Activated T-helper 17 cell treated with anti-CD3 and anti-CD28 coated beads, Interleukin-2, amount 50 U/mL, for 72 hours (primary cell): ENCODE measurements around the gene INTS7. TPM values are rescaled to one million over a fixed set of nuclear protein-coding genes. Genes with fewer than 3 reads are reported as not detected.
"Not testable (repeated sequence)": the region's sequence is repeated elsewhere in the genome, so short reads cannot be mapped to it uniquely, and the experiment has no call there.

Source experiments
- ATAC-seq: fragments of 150-1000 bp; cut with Tn5 transposase; replicated peaks from 2 replicates; pipeline ENCODE4 v1.10.0; 2021; ENCODE audit warnings: mild to moderate bottlenecking, moderate library complexity
- H3K27ac Mint-ChIP-seq: one replicate; pipeline ENCODE4 v1.8.0; 2022; ENCODE audit warnings: mixed read lengths
- H3K27me3 Mint-ChIP-seq: one replicate; pipeline ENCODE4 v1.8.0; 2022; ENCODE audit warnings: mixed read lengths
- H3K36me3 Mint-ChIP-seq: one replicate; pipeline ENCODE4 v1.8.0; 2022; ENCODE audit warnings: low read depth, mild to moderate bottlenecking, mixed read lengths
- H3K4me1 Mint-ChIP-seq: one replicate; pipeline ENCODE4 v1.8.0; 2022; ENCODE audit warnings: mixed read lengths
- H3K4me3 Mint-ChIP-seq: one replicate; pipeline ENCODE4 v1.8.0; 2022; ENCODE audit warnings: mild to moderate bottlenecking, mixed read lengths
- H3K9me3 Mint-ChIP-seq: one replicate; pipeline ENCODE4 v1.8.0; 2022; ENCODE audit warnings: mixed read lengths
- total RNA-seq, 2 donors: library from RNA; stranded (reverse); gene quantifications; one replicate each; pipeline ENCODE4 v1.2.3, GENCODE V29; 2022

INTS7 gene
- total RNA-seq, 2 donors from 2014 or later: 22.8 to 40.2 TPM

GRCh38 chr1:211920602-211921226, 114.6 kb downstream of the INTS7 start:
- no peak for ATAC-seq
- Mint-ChIP-seq H3K36me3 (no peaks in the 10 kb centered on the region), H3K4me1 (no peaks in the 10 kb centered on the region), H3K9me3 (no peaks in the 10 kb centered on the region), H3K4me3 (no peak overlapping the region), H3K27ac (no peak overlapping the region), H3K27me3 (peaks cover 3% of the 10 kb centered on the region)

- Mint-ChIP-seq H3K27ac (no peak overlapping the region), H3K36me3 (no peaks in the 10 kb centered on the region), H3K4me1 (no peaks in the 10 kb centered on the region), H3K27me3 (peaks cover 3% of the 10 kb centered on the region), H3K9me3 (no peaks in the 10 kb centered on the region), H3K4me3 (no peak overlapping the region)
- ATAC-seq: no peak
These were observed 115.2 kb downstream of the INTS7 start for GRCh38 chr1:211920141-211920572.

GRCh38 chr1:211918843-211919414, 116.4 kb downstream of the INTS7 start:
- no peak for ATAC-seq
- Mint-ChIP-seq H3K9me3 (no peaks in the 10 kb centered on the region), H3K4me1 (no peaks in the 10 kb centered on the region), H3K27me3 (peaks cover 3% of the 10 kb centered on the region), H3K36me3 (no peaks in the 10 kb centered on the region), H3K27ac (no peak overlapping the region), H3K4me3 (no peak overlapping the region)

- H3K4me3 Mint-ChIP-seq, ATAC-seq, H3K27me3 Mint-ChIP-seq, H3K4me1 Mint-ChIP-seq, H3K36me3 Mint-ChIP-seq, H3K9me3 Mint-ChIP-seq, H3K27ac Mint-ChIP-seq: not testable (repeated sequence)
These were observed 118.9 kb downstream of the INTS7 start for GRCh38 chr1:211916458-211916857.

- H3K4me3 Mint-ChIP-seq: no peak overlapping the region
- ATAC-seq: no peak
- H3K4me1 Mint-ChIP-seq: no peaks in the 10 kb centered on the region
- peaks cover 10% of the 10 kb centered on the region for H3K27me3 Mint-ChIP-seq
- H3K9me3 Mint-ChIP-seq: no peaks in the 10 kb centered on the region
- no peak overlapping the region for H3K27ac Mint-ChIP-seq
- H3K36me3 Mint-ChIP-seq: no peaks in the 10 kb centered on the region
These were observed 119.4 kb downstream of the INTS7 start for GRCh38 chr1:211915924-211916323.

GRCh38 chr1:211912844-211913432, 122.4 kb downstream of the INTS7 start:
- no peaks in the 10 kb centered on the region for H3K4me1 Mint-ChIP-seq
- no peaks in the 10 kb centered on the region for H3K36me3 Mint-ChIP-seq
- no peak for ATAC-seq
- no peaks in the 10 kb centered on the region for H3K9me3 Mint-ChIP-seq
- peaks cover 13% of the 10 kb centered on the region for H3K27me3 Mint-ChIP-seq
- H3K4me3 Mint-ChIP-seq: no peak overlapping the region
- no peak overlapping the region for H3K27ac Mint-ChIP-seq

- peaks cover 10% of the 10 kb centered on the region for H3K27me3 Mint-ChIP-seq
- H3K9me3 Mint-ChIP-seq: no peaks in the 10 kb centered on the region
- H3K4me3 Mint-ChIP-seq: no peak overlapping the region
- H3K4me1 Mint-ChIP-seq: no peaks in the 10 kb centered on the region
- no peak for ATAC-seq
- no peak overlapping the region for H3K27ac Mint-ChIP-seq
- no peaks in the 10 kb centered on the region for H3K36me3 Mint-ChIP-seq
These were observed 123.3 kb downstream of the INTS7 start for GRCh38 chr1:211912038-211912437.

GRCh38 chr1:211910913-211911485, 124.4 kb downstream of the INTS7 start:
- H3K4me3 Mint-ChIP-seq: no peak overlapping the region
- no peak for ATAC-seq
- no peaks in the 10 kb centered on the region for H3K4me1 Mint-ChIP-seq
- H3K9me3 Mint-ChIP-seq: no peaks in the 10 kb centered on the region
- no peak overlapping the region for H3K27ac Mint-ChIP-seq
- peaks cover 10% of the 10 kb centered on the region for H3K27me3 Mint-ChIP-seq
- H3K36me3 Mint-ChIP-seq: no peaks in the 10 kb centered on the region

GRCh38 chr1:211910113-211910884, 125.1 kb downstream of the INTS7 start:
- Mint-ChIP-seq H3K36me3 (no peaks in the 10 kb centered on the region), H3K4me1 (no peaks in the 10 kb centered on the region), H3K9me3 (no peaks in the 10 kb centered on the region), H3K27ac (no peak overlapping the region), H3K27me3 (peaks cover 10% of the 10 kb centered on the region), H3K4me3 (no peak overlapping the region)
- no peak for ATAC-seq

GRCh38 chr1:211909395-211909794, 126.0 kb downstream of the INTS7 start:
- Mint-ChIP-seq H3K27ac (no peak overlapping the region), H3K9me3 (no peaks in the 10 kb centered on the region), H3K36me3 (no peaks in the 10 kb centered on the region), H3K4me1 (no peaks in the 10 kb centered on the region), H3K4me3 (no peak overlapping the region), H3K27me3 (peaks cover 10% of the 10 kb centered on the region)
- no peak for ATAC-seq

- Mint-ChIP-seq H3K36me3 (no peaks in the 10 kb centered on the region), H3K27me3 (peaks cover 10% of the 10 kb centered on the region), H3K4me1 (no peaks in the 10 kb centered on the region), H3K4me3 (no peak overlapping the region), H3K9me3 (no peaks in the 10 kb centered on the region), H3K27ac (no peak overlapping the region)
- no peak for ATAC-seq
These were observed 126.4 kb downstream of the INTS7 start for GRCh38 chr1:211908951-211909350.

GRCh38 chr1:211908453-211908852, 126.9 kb downstream of the INTS7 start:
- Mint-ChIP-seq H3K36me3 (no peaks in the 10 kb centered on the region), H3K9me3 (no peaks in the 10 kb centered on the region), H3K4me3 (no peak overlapping the region), H3K4me1 (no peaks in the 10 kb centered on the region), H3K27ac (no peak overlapping the region), H3K27me3 (peaks cover 10% of the 10 kb centered on the region)
- no peak for ATAC-seq

- H3K4me3 Mint-ChIP-seq: no peak overlapping the region
- no peaks in the 10 kb centered on the region for H3K36me3 Mint-ChIP-seq
- no peaks in the 10 kb centered on the region for H3K27me3 Mint-ChIP-seq
- H3K9me3 Mint-ChIP-seq: no peaks in the 10 kb centered on the region
- no peaks in the 10 kb centered on the region for H3K4me1 Mint-ChIP-seq
- ATAC-seq: no peak
- H3K27ac Mint-ChIP-seq: no peak overlapping the region
These were observed 131.7 kb downstream of the INTS7 start for GRCh38 chr1:211903490-211904245.
